ENCODE measurements around the gene MEGF11.

GRCh38 chr15:66144978-66145725 lies 108.4 kb downstream of the MEGF11 start:
- TF ChIP-seq, protein P1, sequence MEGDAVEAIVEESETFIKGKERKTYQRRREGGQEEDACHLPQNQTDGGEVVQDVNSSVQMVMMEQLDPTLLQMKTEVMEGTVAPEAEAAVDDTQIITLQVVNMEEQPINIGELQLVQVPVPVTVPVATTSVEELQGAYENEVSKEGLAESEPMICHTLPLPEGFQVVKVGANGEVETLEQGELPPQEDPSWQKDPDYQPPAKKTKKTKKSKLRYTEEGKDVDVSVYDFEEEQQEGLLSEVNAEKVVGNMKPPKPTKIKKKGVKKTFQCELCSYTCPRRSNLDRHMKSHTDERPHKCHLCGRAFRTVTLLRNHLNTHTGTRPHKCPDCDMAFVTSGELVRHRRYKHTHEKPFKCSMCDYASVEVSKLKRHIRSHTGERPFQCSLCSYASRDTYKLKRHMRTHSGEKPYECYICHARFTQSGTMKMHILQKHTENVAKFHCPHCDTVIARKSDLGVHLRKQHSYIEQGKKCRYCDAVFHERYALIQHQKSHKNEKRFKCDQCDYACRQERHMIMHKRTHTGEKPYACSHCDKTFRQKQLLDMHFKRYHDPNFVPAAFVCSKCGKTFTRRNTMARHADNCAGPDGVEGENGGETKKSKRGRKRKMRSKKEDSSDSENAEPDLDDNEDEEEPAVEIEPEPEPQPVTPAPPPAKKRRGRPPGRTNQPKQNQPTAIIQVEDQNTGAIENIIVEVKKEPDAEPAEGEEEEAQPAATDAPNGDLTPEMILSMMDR (conservative IDR thresholded peaks at IDR 0.05; ENCODE audit: low read length), result no peak
- no peak for TF ChIP-seq EZH2phosphoT487 (IDR thresholded peaks at IDR 0.05; ENCODE audit: borderline replicate concordance, low read depth, low read length)
